HepG2 (cell line): ENCODE measurements around the gene GADD45B. TPM values are rescaled to one million over a fixed set of nuclear protein-coding genes. Genes with fewer than 3 reads are reported as not detected.

Experiments
- ATAC-seq: fragments of 200-7000 bp; cut with Tn5 transposase; 3 replicates; pipeline ENCODE4 v1.9.1; 2020; ENCODE audit warnings: mild to moderate bottlenecking, moderate library complexity
- BruUV-seq: library from RNA; stranded (reverse); fragments of 400-500 nt; replicated peaks from 2 replicates; lab custom pipeline; 2021; lab: Mats Ljungman, UMichigan
- CTCF ChIA-PET: fragments of 300-600 bp; formaldehyde crosslinking; extraction: SDS; loops from one replicate; lab custom pipeline; 2021; ENCODE audit warnings: low total read pairs, inconsistent platforms, low intra/inter-chr PET ratio; lab: Yijun Ruan, JAX
- POLR2A ChIA-PET: fragments of 350-600 bp; sonication (Branson Sonifier 250); formaldehyde crosslinking; loops from one replicate; lab custom pipeline; 2020; ENCODE audit warnings: antibody characterized with exemption, inconsistent platforms; lab: Yijun Ruan, JAX
- DNase-seq: peaks from one replicate; pipeline ENCODE4 v3.0.0-alpha.2; 2015; ENCODE audit warnings: low spot score
- FAIRE-seq: peaks from 3 replicates; lab custom pipeline; 2011; peaks lifted over from hg19 to GRCh38; lab: Jason Lieb, UNC
- H2AFZ ChIP-seq: one replicate; pipeline ENCODE4 v1.6.1; 2011; ENCODE audit warnings: low read length, inconsistent platforms
- H3K27ac ChIP-seq: fragments of 300-600 bp; 3 replicates; pipeline ENCODE4 v1.8.0; 2011; ENCODE audit warnings: mixed run types, mild to moderate bottlenecking, mixed read lengths, low read length, inconsistent platforms; ENCODE audit not compliant: insufficient read depth; ENCODE audit errors: extremely low read length
- H3K27me3 ChIP-seq, 2 experiments: fragments of 200-600 bp in 1 of 2; 2 replicates in 1 of 2; 3 replicates in 1 of 2; pipeline versions ENCODE4 v1.6.0 to v1.8.0; 2011; ENCODE audit warnings: low read length in 2 of 2, mild to moderate bottlenecking in 2 of 2, moderate library complexity in 2 of 2, inconsistent platforms in 1 of 2; ENCODE audit not compliant: insufficient read depth in 2 of 2, control insufficient read depth in 1 of 2
- H3K36me3 ChIP-seq, 2 experiments: fragments of 200-600 bp in 1 of 2; replicated peaks in 1 of 2; 2 replicates in 1 of 2; 3 replicates in 1 of 2; pipeline versions ENCODE4 v1.5.1 to v1.8.0; 2011; ENCODE audit warnings: low read length in 2 of 2, inconsistent platforms in 1 of 2; ENCODE audit not compliant: insufficient read depth in 2 of 2, control insufficient read depth in 1 of 2
- H3K4me1 ChIP-seq: 2 replicates; pipeline ENCODE4 v1.5.1; 2012; ENCODE audit warnings: low read length, inconsistent platforms; ENCODE audit not compliant: insufficient read depth
- H3K4me2 ChIP-seq: 2 replicates; pipeline ENCODE4 v1.6.0; 2011; ENCODE audit warnings: low read depth, low read length, inconsistent platforms
- H3K4me3 ChIP-seq, 3 experiments: fragments of 200-600 bp in 1 of 3; sonication (generic), shearing (Covaris generic) in 1 of 3; replicated peaks in 1 of 3; 2 replicates each; pipeline ENCODE4 v1.5.1; 2011 to 2016; ENCODE audit warnings: low read length in 3 of 3, inconsistent platforms in 2 of 3, low read depth in 2 of 3, mild to moderate bottlenecking in 2 of 3, control low read depth in 1 of 3, mixed read lengths in 1 of 3; ENCODE audit not compliant: insufficient read depth in 1 of 3
- H3K79me2 ChIP-seq: one replicate; pipeline ENCODE4 v1.6.1; 2011; ENCODE audit warnings: low read length, inconsistent platforms; ENCODE audit not compliant: insufficient read depth
- H3K9ac ChIP-seq: 2 replicates; pipeline ENCODE4 v1.6.0; 2011; ENCODE audit warnings: mild to moderate bottlenecking, low read depth, low read length, inconsistent platforms; ENCODE audit not compliant: insufficient read depth
- H3K9me3 ChIP-seq: 2 replicates; pipeline ENCODE4 v1.5.1; 2012; ENCODE audit warnings: mild to moderate bottlenecking, low read length
- H4K20me1 ChIP-seq: 2 replicates; pipeline ENCODE4 v1.6.0; 2011; ENCODE audit warnings: inconsistent platforms, mild to moderate bottlenecking, low read length, moderate library complexity; ENCODE audit not compliant: insufficient read depth
- DR1 ChIP-seq: sonication (generic); formaldehyde crosslinking; IDR thresholded peaks from 2 replicates; pipeline ENCODE4 v1.8.0; 2021; ENCODE audit warnings: mild to moderate bottlenecking, missing genetic modification reagents, inconsistent platforms
- ELF1 ChIP-seq: sonication (generic); formaldehyde crosslinking; IDR thresholded peaks from 2 replicates; pipeline ENCODE4 v1.4.0; 2020; ENCODE audit warnings: missing genetic modification reagents
- IKZF4 ChIP-seq: sonication (generic); formaldehyde crosslinking; IDR thresholded peaks from 2 replicates; pipeline ENCODE4 v1.5.1; 2020; ENCODE audit warnings: borderline replicate concordance, mild to moderate bottlenecking, low read depth, missing genetic modification reagents; ENCODE audit errors: not compliant biosample characterization
- JARID2 ChIP-seq: sonication (generic); formaldehyde crosslinking; IDR thresholded peaks from 2 replicates; pipeline ENCODE4 v1.8.1; 2023; ENCODE audit warnings: missing genetic modification reagents, inconsistent platforms; ENCODE audit not compliant: insufficient replicate concordance
- MEF2D ChIP-seq: sonication (generic); formaldehyde crosslinking; IDR thresholded peaks from 2 replicates; pipeline ENCODE4 v1.5.1; 2020; ENCODE audit warnings: mild to moderate bottlenecking, missing genetic modification reagents
- MXI1 ChIP-seq: IDR thresholded peaks from 3 replicates; pipeline ENCODE4 v1.6.1; 2012; ENCODE audit warnings: low read depth, low read length, inconsistent platforms, borderline replicate concordance
- TBX2 ChIP-seq: sonication (generic); formaldehyde crosslinking; IDR thresholded peaks from 2 replicates; pipeline ENCODE4 v1.5.0; 2020; ENCODE audit warnings: missing genetic modification reagents, mild to moderate bottlenecking, borderline replicate concordance
- THYN1 ChIP-seq: sonication (generic); formaldehyde crosslinking; IDR thresholded peaks from 2 replicates; pipeline ENCODE4 v1.8.1; 2023; ENCODE audit warnings: low read depth, mild to moderate bottlenecking, moderate library complexity, missing genetic modification reagents, borderline replicate concordance
- ZNF143 ChIP-seq: sonication (generic); formaldehyde crosslinking; IDR thresholded peaks from 2 replicates; pipeline ENCODE4 v1.4.0; 2020; ENCODE audit warnings: missing genetic modification reagents
- ZNF557 ChIP-seq: sonication (generic); formaldehyde crosslinking; IDR thresholded peaks from 2 replicates; pipeline ENCODE4 v1.4.0; 2020; ENCODE audit warnings: missing genetic modification reagents
- ZNF569 ChIP-seq: sonication (generic); formaldehyde crosslinking; IDR thresholded peaks from 2 replicates; pipeline ENCODE4 v1.5.0; 2020; ENCODE audit warnings: mild to moderate bottlenecking, missing genetic modification reagents, moderate library complexity, borderline replicate concordance
- ZNF598 ChIP-seq: sonication (generic); formaldehyde crosslinking; IDR thresholded peaks from 2 replicates; pipeline ENCODE4 v1.5.1; 2020; ENCODE audit warnings: mild to moderate bottlenecking, missing genetic modification reagents, borderline replicate concordance
- WGBS: methylation state at CpG from one replicate; pipeline ENCODE4 v1.1.6; 2017; ENCODE audit warnings: low lambda C conversion rate; 5-methylcytosine and 5-hydroxymethylcytosine counted together
- in situ Hi-C: cut with HindIII; loops from 2 replicates; pipeline ENCODE4 v1.10.0; 2017; ENCODE audit warnings: low pct_unique_long_range_greater_than_20kb; ENCODE audit not compliant: extremely low pct_ligation_motif_present
- intact Hi-C: fragments of 100-400 bp; cut with micrococcal nuclease; formaldehyde crosslinking; loops from one replicate; pipeline ENCODE4 v1.10.0; 2022; ENCODE audit not compliant: unreplicated experiment
- polyA plus RNA-seq, 8 experiments: library from polyadenylated mRNA; depleted of rRNA in 3 of 8; stranded (reverse) in 7 of 8; unstranded in 1 of 8; fragments of >200 nt; fragmentation: Illumina TruSeq in 4 of 8; extraction: Trizol in 4 of 8; gene quantifications; 2 replicates each; pipeline versions ENCODE4 v1.2.1 to v1.2.3, GENCODE V29; 2011 to 2016; ENCODE audit warnings: low read depth in 4 of 8, missing spikeins in 1 of 8, mixed read lengths in 1 of 8; ENCODE audit not compliant: insufficient read depth in 1 of 8
- total RNA-seq, 5 experiments: library from RNA; depleted of rRNA; stranded (reverse); fragments of >200 nt; fragmentation: Illumina TruSeq; extraction: Trizol; gene quantifications; 2 replicates each; pipeline ENCODE4 v1.2.3, GENCODE V29; 2016; ENCODE audit warnings: low read depth in 1 of 5
- TF ChIP-seq, protein P1 (sequence below): sonication (generic); formaldehyde crosslinking; IDR thresholded peaks from 2 replicates; pipeline ENCODE4 v1.5.1; 2020; ENCODE audit warnings: missing genetic modification reagents, mild to moderate bottlenecking, borderline replicate concordance
- TF ChIP-seq, protein P2 (sequence below): sonication (generic); formaldehyde crosslinking; IDR thresholded peaks from 2 replicates; pipeline ENCODE4 v1.5.1; 2020; ENCODE audit warnings: mild to moderate bottlenecking, moderate library complexity, missing genetic modification reagents
- TF ChIP-seq, protein P3 (sequence below): sonication (generic); formaldehyde crosslinking; IDR thresholded peaks from 2 replicates; pipeline ENCODE4 v1.5.0; 2020; ENCODE audit warnings: mild to moderate bottlenecking, missing genetic modification reagents
- TF ChIP-seq, protein P4 (sequence below): sonication (generic); formaldehyde crosslinking; IDR thresholded peaks from 2 replicates; pipeline ENCODE4 v1.9.0; 2022; ENCODE audit warnings: missing genetic modification reagents, mild to moderate bottlenecking, borderline replicate concordance
- TF ChIP-seq, protein P5 (sequence below): sonication (generic); formaldehyde crosslinking; IDR thresholded peaks from 2 replicates; pipeline ENCODE4 v1.4.0; 2020; ENCODE audit warnings: mild to moderate bottlenecking, missing genetic modification reagents

GADD45B gene
- total and polyA plus RNA-seq, 2 of the 13 experiments (the other 11 are each of a cell fraction or from before 2014, with no cell fraction given) = 4.6 to 34.1 TPM

DNA sequence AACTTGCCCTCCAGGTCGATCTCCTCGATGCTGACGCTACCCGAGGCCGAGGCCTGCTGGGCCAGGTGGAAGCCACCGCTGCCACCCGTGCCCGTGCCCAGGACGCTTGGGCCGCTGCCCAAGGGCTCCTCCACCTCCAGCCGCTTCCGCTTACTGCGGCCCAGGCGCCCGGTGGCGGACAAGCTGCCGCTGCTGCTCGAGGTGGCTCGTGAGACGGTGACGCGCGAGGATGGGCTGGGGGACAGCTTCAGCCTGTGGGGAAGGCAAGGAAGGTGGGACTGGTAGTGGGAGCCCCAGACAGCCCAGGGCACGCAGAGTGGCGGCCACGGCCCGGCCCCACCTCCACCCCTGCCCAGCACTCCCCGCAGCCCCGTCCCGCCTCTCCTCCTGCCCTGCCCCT, 42.1 kb upstream of the GADD45B start (continued):
- TF ChIP-seq ZNF569 (no peak), ZNF143 (CRISPR knock-in tag) (no peak), ZNF557 (CRISPR knock-in tag) (no peak), ZNF598 (no peak), TBX2 (CRISPR knock-in tag) (no peak), MXI1 (no peak)
- TF ChIP-seq, protein P1, sequence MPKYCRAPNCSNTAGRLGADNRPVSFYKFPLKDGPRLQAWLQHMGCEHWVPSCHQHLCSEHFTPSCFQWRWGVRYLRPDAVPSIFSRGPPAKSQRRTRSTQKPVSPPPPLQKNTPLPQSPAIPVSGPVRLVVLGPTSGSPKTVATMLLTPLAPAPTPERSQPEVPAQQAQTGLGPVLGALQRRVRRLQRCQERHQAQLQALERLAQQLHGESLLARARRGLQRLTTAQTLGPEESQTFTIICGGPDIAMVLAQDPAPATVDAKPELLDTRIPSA = no peak
- TF ChIP-seq, all 625 proteins: peak for 0

DNA sequence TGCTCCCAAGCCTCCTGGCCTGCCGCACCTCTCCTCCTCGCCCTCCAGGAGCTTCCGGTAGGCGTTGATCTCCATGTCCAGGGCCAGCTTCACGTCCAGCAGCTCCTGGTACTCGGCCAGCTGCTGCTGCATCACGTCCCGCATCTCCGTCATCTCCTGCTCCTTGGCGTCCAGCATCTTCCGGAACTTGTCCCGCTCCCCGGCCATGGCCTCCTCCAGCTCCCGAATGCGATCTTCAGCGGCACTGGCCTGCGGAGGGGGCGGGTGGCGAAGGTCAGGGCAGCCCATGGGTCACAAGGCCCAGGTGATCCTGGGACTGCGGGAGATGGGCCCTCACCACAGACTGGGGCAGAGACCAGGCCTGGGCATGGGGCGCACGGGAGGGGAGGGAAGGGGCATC, 41.7 kb upstream of the GADD45B start:
- Histone ChIP-seq H3K79me2 (peaks cover 3% of the 10 kb centered on the region), H3K9me3 (no peaks in the 10 kb centered on the region), H3K4me3 (no peak overlapping the region), H3K36me3 (peaks cover 25 to 63% of the 10 kb centered on the region in 2 experiments; a peak in 4 of 5 replicates), H3K27ac (no peak overlapping the region), H3K4me1 (no peaks in the 10 kb centered on the region), H4K20me1 (no peaks in the 10 kb centered on the region), H3K9ac (no peak overlapping the region), H3K4me2 (no peak overlapping the region), H3K27me3 (no peaks in the 10 kb centered on the region), H2AFZ (no peak overlapping the region)
- no peak for FAIRE-seq
- TF ChIP-seq IKZF4 = no peak
- TF ChIP-seq, protein P2, sequence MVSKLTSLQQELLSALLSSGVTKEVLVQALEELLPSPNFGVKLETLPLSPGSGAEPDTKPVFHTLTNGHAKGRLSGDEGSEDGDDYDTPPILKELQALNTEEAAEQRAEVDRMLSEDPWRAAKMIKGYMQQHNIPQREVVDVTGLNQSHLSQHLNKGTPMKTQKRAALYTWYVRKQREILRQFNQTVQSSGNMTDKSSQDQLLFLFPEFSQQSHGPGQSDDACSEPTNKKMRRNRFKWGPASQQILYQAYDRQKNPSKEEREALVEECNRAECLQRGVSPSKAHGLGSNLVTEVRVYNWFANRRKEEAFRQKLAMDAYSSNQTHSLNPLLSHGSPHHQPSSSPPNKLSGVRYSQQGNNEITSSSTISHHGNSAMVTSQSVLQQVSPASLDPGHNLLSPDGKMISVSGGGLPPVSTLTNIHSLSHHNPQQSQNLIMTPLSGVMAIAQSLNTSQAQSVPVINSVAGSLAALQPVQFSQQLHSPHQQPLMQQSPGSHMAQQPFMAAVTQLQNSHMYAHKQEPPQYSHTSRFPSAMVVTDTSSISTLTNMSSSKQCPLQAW (CRISPR knock-in tag) = no peak
- TF ChIP-seq, protein P3, sequence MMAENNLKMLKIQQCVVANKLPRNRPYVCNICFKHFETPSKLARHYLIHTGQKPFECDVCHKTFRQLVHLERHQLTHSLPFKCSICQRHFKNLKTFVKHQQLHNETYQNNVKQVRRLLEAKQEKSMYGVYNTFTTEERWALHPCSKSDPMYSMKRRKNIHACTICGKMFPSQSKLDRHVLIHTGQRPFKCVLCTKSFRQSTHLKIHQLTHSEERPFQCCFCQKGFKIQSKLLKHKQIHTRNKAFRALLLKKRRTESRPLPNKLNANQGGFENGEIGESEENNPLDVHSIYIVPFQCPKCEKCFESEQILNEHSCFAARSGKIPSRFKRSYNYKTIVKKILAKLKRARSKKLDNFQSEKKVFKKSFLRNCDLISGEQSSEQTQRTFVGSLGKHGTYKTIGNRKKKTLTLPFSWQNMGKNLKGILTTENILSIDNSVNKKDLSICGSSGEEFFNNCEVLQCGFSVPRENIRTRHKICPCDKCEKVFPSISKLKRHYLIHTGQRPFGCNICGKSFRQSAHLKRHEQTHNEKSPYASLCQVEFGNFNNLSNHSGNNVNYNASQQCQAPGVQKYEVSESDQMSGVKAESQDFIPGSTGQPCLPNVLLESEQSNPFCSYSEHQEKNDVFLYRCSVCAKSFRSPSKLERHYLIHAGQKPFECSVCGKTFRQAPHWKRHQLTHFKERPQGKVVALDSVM (CRISPR knock-in tag) = no peak
- TF ChIP-seq, protein P4, sequence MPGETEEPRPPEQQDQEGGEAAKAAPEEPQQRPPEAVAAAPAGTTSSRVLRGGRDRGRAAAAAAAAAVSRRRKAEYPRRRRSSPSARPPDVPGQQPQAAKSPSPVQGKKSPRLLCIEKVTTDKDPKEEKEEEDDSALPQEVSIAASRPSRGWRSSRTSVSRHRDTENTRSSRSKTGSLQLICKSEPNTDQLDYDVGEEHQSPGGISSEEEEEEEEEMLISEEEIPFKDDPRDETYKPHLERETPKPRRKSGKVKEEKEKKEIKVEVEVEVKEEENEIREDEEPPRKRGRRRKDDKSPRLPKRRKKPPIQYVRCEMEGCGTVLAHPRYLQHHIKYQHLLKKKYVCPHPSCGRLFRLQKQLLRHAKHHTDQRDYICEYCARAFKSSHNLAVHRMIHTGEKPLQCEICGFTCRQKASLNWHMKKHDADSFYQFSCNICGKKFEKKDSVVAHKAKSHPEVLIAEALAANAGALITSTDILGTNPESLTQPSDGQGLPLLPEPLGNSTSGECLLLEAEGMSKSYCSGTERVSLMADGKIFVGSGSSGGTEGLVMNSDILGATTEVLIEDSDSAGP = no peak
- TF ChIP-seq ELF1 = no peak
- TF ChIP-seq, protein P5, sequence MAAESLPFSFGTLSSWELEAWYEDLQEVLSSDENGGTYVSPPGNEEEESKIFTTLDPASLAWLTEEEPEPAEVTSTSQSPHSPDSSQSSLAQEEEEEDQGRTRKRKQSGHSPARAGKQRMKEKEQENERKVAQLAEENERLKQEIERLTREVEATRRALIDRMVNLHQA (CRISPR knock-in tag) = no peak
- no peak for TF ChIP-seq JARID2 (CRISPR knock-in tag)
- no peak for TF ChIP-seq MEF2D (CRISPR knock-in tag)
- TF ChIP-seq THYN1 (CRISPR knock-in tag) = no peak
- TF ChIP-seq DR1 (CRISPR knock-in tag) = no peak
- WGBS = 96% methylated on average over 21 of the region's 22 CpGs
- BruUV-seq = TSS peak; percentile 59
- POLR2A ChIA-PET = no interaction called here
- no peak for ATAC-seq
- intact Hi-C loops = no loop called here
- DNase-seq = no peak
- in situ Hi-C loops = no loop called here
- CTCF ChIA-PET = no interaction called here
